HG03103 (cell line): ENCODE data around the gene SH3PXD2A.
"Not testable (repeated sequence)": the region's sequence is repeated elsewhere in the genome, so short reads cannot be mapped to it uniquely, and the experiment has no call there.

ENCODE experiments used
- ATAC-seq: cut with Tn5 transposase; IDR thresholded peaks from one replicate; pipeline ENCODE4 v1.9.1; 2021; ENCODE audit warnings: low read depth; ENCODE audit not compliant: unreplicated experiment

The SH3PXD2A gene

GRCh38 chr10:103732339-103733044, 122.9 kb downstream of the SH3PXD2A start:
- no peak for ATAC-seq

- no peak for ATAC-seq
Observed at GRCh38 chr10:103731609-103732270, 123.6 kb downstream of the SH3PXD2A start.

- not testable (repeated sequence) for ATAC-seq
Observed at GRCh38 chr10:103731026-103731425, 124.3 kb downstream of the SH3PXD2A start.

GRCh38 chr10:103729851-103730250, 125.5 kb downstream of the SH3PXD2A start:
- no peak for ATAC-seq

- ATAC-seq = no peak
Observed at GRCh38 chr10:103727991-103728689, 127.2 kb downstream of the SH3PXD2A start.

GRCh38 chr10:103727546-103727963, 127.8 kb downstream of the SH3PXD2A start:
- no peak for ATAC-seq

GRCh38 chr10:103726637-103727036, 128.7 kb downstream of the SH3PXD2A start:
- ATAC-seq = no peak

- no peak for ATAC-seq
Observed at GRCh38 chr10:103725242-103725641, 130.1 kb downstream of the SH3PXD2A start.

GRCh38 chr10:103724771-103725170, 130.6 kb downstream of the SH3PXD2A start:
- ATAC-seq = no peak

GRCh38 chr10:103724074-103724473, 131.3 kb downstream of the SH3PXD2A start:
- no peak for ATAC-seq

GRCh38 chr10:103723557-103723956, 131.8 kb downstream of the SH3PXD2A start:
- no peak for ATAC-seq

- ATAC-seq = no peak
Observed at GRCh38 chr10:103722632-103723031, 132.7 kb downstream of the SH3PXD2A start.

- ATAC-seq = no peak
Observed at GRCh38 chr10:103720964-103721335, 134.4 kb downstream of the SH3PXD2A start.

- no peak for ATAC-seq
Observed at GRCh38 chr10:103720328-103720963, 134.9 kb downstream of the SH3PXD2A start.

- no peak for ATAC-seq
Observed at GRCh38 chr10:103719036-103719435, 136.3 kb downstream of the SH3PXD2A start.

GRCh38 chr10:103718247-103718620, 137.1 kb downstream of the SH3PXD2A start:
- no peak for ATAC-seq

- ATAC-seq = no peak
Observed at GRCh38 chr10:103717341-103718246, 137.8 kb downstream of the SH3PXD2A start.

- no peak for ATAC-seq
Observed at GRCh38 chr10:103716206-103717160, 138.9 kb downstream of the SH3PXD2A start.

GRCh38 chr10:103715430-103715829, 139.9 kb downstream of the SH3PXD2A start:
- ATAC-seq = no peak
